NT2/D1 (cell line): ENCODE results near the gene ASNS.
"Not testable (repeated sequence)": the region's sequence is repeated elsewhere in the genome, so short reads cannot be mapped to it uniquely, and the experiment has no call there.

Experiments
- DNase-seq: peaks from one replicate; pipeline ENCODE4 v3.0.0-alpha.2; 2011; ENCODE audit warnings: low read depth, low spot score
- H3K27me3 ChIP-seq: 2 replicates; pipeline ENCODE4 v1.6.0; 2011; ENCODE audit warnings: mild to moderate bottlenecking; ENCODE audit not compliant: insufficient read length, insufficient read depth
- H3K36me3 ChIP-seq: 2 replicates; pipeline ENCODE4 v1.6.1; 2011; ENCODE audit warnings: mild to moderate bottlenecking, low read length, mixed read lengths; ENCODE audit not compliant: insufficient read depth, insufficient read length
- H3K4me1 ChIP-seq: 2 replicates; pipeline ENCODE4 v1.5.1; 2011; ENCODE audit not compliant: insufficient read depth, insufficient read length
- H3K4me3 ChIP-seq: 2 replicates; pipeline ENCODE4 v1.5.1; 2011; ENCODE audit warnings: low read depth; ENCODE audit not compliant: insufficient read length
- H3K9ac ChIP-seq: 2 replicates; pipeline ENCODE4 v1.6.0; 2011; ENCODE audit warnings: low read depth; ENCODE audit not compliant: insufficient read length
- H3K9me3 ChIP-seq: 2 replicates; pipeline ENCODE4 v1.5.1; 2011; ENCODE audit warnings: mild to moderate bottlenecking, low read length; ENCODE audit not compliant: insufficient read depth
- SUZ12 ChIP-seq: IDR thresholded peaks from 2 replicates; pipeline ENCODE4 v1.6.1; 2011; ENCODE audit not compliant: insufficient read length, insufficient read depth; ENCODE audit errors: extremely low read depth
- YY1 ChIP-seq: IDR thresholded peaks from 2 replicates; pipeline ENCODE4 v1.6.1; 2011; ENCODE audit not compliant: insufficient read length, insufficient read depth
- ZNF274 ChIP-seq: IDR thresholded peaks from 2 replicates; pipeline ENCODE4 v1.6.1; 2011; ENCODE audit warnings: mild to moderate bottlenecking, low read depth, low read length

ASNS gene

GRCh38 chr7:97872025-97872669 is at the start of gene ASNS:
ASNS (minus strand) TSS chr7:97872408; CDS start chr7:97869156, 3,252 bp downstream.
- Histone ChIP-seq H3K4me1 (no peaks in the 10 kb centered on the region), H3K9ac (peak within 1 kb of the TSS; percentile 72), H3K36me3 (peaks cover 3% of the 10 kb centered on the region), H3K4me3 (peak within 1 kb of the TSS; percentile 71), H3K27me3 (no peaks in the 10 kb centered on the region), H3K9me3 (no peaks in the 10 kb centered on the region)
- TF ChIP-seq SUZ12 (no peak), YY1 (no peak), ZNF274 (no peak)
- peak; percentile 94 for DNase-seq

- DNase-seq, H3K9me3 ChIP-seq, H3K4me3 ChIP-seq: not testable (repeated sequence)
Measured at GRCh38 chr7:97921254-97921653, 49.0 kb upstream of the ASNS start.

GRCh38 chr7:97915267-97915666 is 43.1 kb upstream of the ASNS start:
- not testable (repeated sequence) for H3K36me3 ChIP-seq, H3K4me3 ChIP-seq, H3K27me3 ChIP-seq, H3K4me1 ChIP-seq, DNase-seq, H3K9me3 ChIP-seq, H3K9ac ChIP-seq

More at GRCh38 chr7:97921254-97921653, 49.0 kb upstream of the ASNS start:
- not testable (repeated sequence) for H3K4me1 ChIP-seq, H3K36me3 ChIP-seq, H3K9ac ChIP-seq, H3K27me3 ChIP-seq

GRCh38 chr7:97912294-97912693 is 40.1 kb upstream of the ASNS start:
- not testable (repeated sequence) for H3K27me3 ChIP-seq, H3K9ac ChIP-seq, H3K4me3 ChIP-seq, H3K36me3 ChIP-seq, DNase-seq, H3K4me1 ChIP-seq, H3K9me3 ChIP-seq

- H3K4me1 ChIP-seq, H3K9me3 ChIP-seq, H3K36me3 ChIP-seq, H3K9ac ChIP-seq, DNase-seq, H3K4me3 ChIP-seq, H3K27me3 ChIP-seq: not testable (repeated sequence)
Measured at GRCh38 chr7:97896893-97897292, 24.7 kb upstream of the ASNS start.

GRCh38 chr7:97891721-97892120 is 19.5 kb upstream of the ASNS start:
- H3K4me3 ChIP-seq, H3K4me1 ChIP-seq, DNase-seq, H3K9ac ChIP-seq, H3K9me3 ChIP-seq, H3K36me3 ChIP-seq, H3K27me3 ChIP-seq: not testable (repeated sequence)

- not testable (repeated sequence) for H3K4me3 ChIP-seq, H3K4me1 ChIP-seq, DNase-seq, H3K36me3 ChIP-seq, H3K27me3 ChIP-seq, H3K9me3 ChIP-seq, H3K9ac ChIP-seq
Measured at GRCh38 chr7:97879527-97879926, 7.3 kb upstream of the ASNS start.

GRCh38 chr7:97874894-97875293 is 2.7 kb upstream of the ASNS start:
- not testable (repeated sequence) for H3K9ac ChIP-seq, H3K4me1 ChIP-seq, DNase-seq, H3K9me3 ChIP-seq, H3K27me3 ChIP-seq, H3K4me3 ChIP-seq, H3K36me3 ChIP-seq

GRCh38 chr7:97873606-97874005 is 1.4 kb upstream of the ASNS start:
- Histone ChIP-seq H3K4me3 (no peak overlapping the region), H3K4me1 (no peaks in the 10 kb centered on the region), H3K36me3 (peaks cover 3% of the 10 kb centered on the region), H3K9ac (no peak overlapping the region), H3K9me3 (no peaks in the 10 kb centered on the region), H3K27me3 (no peaks in the 10 kb centered on the region)
- no peak for TF ChIP-seq SUZ12
- TF ChIP-seq ZNF274, result no peak
- no peak for TF ChIP-seq YY1
- DNase-seq, result no peak
